Measurements from ENCODE around the gene REEP3.
A peak's percentile ranks its signal among the peaks of the same experiment; 100 is the strongest.
"Not testable (repeated sequence)": the region's sequence is repeated elsewhere in the genome, so short reads cannot be mapped to it uniquely, and the experiment has no call there.

The REEP3 gene

DNA sequence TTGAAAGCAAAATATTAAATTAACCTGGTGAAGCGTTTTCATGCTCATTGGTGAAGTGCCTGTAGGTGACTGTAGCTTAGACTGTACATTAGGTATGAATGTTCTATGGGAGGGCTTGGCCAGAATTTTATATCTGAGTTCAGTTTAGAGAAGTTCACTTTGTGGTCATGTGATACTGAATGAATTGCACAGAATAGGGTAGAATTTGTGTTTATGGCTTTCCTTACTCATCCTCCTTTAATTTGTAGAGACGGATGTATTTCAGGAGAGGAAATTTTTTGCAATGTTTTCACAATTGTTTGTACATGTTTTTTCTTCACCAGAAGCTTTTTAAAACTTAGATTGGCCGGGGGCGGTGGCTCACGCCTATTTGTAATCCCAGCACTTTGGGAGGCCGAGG, 32.3 kb downstream of the REEP3 start:
- DNase-seq: peak; percentile 8

GRCh38 chr10:63554657-63555056, 33.5 kb downstream of the REEP3 start:
- peak; percentile 83 for DNase-seq

DNA sequence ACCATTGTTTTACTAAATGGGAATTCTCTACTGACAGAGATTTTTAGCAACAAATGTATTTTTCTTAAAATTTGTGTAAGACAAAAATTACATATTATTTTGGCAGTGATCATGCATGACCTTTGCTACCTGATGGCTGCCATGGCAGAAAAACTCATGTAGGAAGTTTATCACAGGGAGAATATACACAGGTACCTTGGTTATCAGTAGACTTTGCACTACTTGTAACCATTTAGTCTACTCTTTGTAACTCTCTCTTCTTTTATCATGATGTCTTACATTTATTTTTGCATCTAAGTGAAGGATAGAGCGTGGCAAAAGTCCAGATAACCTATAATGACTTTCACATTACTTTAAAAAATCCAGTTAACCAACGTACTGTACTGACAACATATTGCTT, 34.1 kb downstream of the REEP3 start:
- no peak for DNase-seq

DNA sequence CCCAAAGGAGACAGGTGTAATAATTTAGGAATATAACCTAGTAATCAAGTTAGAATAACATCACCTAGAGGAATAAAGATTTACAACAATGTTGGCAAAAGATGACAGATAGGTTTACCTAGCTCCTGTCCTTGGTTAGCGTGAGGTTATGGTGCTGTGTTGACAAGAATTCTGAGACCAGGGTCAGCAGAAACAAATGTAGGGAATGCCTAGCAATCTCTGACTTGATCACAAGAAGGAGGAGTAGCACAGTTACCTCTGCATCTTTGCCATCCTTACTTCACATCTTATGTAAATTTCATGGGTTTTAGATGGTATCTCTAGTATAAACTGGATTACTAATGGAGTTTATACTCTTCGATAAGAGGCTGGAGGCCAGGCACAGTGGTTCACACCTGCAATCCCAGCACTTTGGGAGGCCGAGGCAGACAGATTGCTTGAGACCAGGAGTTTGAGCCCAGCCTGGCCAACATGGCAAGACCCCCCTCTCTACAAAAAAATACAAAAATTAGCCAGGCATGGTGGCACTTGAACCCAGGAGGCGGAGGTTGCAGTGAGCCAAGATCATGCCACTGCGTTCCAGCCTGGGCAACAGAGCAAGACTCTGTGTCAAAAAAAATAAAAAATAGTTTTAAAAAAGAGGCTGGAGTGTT, 37.1 kb downstream of the REEP3 start:
- DNase-seq: no peak

GRCh38 chr10:63561341-63561740, 40.1 kb downstream of the REEP3 start:
- DNase-seq: no peak

- DNase-seq: no peak
These were observed 41.2 kb downstream of the REEP3 start for GRCh38 chr10:63562391-63562790.

GRCh38 chr10:63562857-63563256, 41.7 kb downstream of the REEP3 start:
- no peak for DNase-seq

- DNase-seq: no peak
These were observed 42.4 kb downstream of the REEP3 start for GRCh38 chr10:63563623-63564022.

DNA sequence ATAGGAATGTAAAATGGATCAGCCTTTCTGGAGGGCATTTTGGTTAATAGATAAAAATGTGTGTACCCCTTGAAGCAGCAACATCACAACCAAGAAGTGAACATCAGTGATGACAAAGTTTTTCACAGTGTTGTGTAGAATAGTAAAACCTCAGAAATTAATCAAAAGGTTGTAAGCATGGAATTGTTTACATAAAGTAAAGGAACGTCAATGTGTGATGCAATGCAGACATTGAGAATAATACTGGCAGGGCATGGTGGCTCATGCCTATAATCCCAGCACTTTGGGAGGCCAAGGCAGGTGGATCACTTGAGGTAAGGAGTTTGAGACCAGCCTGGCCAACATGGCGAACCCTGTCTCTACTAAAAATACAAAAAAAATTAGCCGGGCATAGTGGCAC, 43.5 kb downstream of the REEP3 start:
- not testable (repeated sequence) for DNase-seq

GRCh38 chr10:63573068-63573697, 52.0 kb downstream of the REEP3 start:
- DNase-seq: peak; percentile 5

DNA sequence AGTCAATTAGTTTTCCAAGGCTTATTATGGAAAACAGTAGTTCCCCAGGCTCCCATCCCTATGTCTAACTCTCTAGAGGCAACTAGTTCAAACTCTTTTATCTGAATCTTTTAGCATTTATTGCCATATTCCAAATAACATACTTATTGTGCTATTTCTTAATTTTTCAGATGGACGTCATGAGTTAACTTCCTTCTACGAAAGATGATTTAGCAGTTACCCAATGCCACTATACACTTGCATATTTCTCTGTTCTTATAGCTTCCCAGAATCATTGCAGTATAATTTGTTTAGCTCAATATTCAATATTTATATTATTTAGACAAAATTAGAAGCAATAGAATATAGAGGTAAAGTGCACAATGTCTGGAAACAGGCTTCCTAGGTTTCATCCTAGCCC, 52.8 kb downstream of the REEP3 start:
- DNase-seq: no peak

- no peak for DNase-seq
These were observed 55.3 kb downstream of the REEP3 start for GRCh38 chr10:63576501-63576900.

DNA sequence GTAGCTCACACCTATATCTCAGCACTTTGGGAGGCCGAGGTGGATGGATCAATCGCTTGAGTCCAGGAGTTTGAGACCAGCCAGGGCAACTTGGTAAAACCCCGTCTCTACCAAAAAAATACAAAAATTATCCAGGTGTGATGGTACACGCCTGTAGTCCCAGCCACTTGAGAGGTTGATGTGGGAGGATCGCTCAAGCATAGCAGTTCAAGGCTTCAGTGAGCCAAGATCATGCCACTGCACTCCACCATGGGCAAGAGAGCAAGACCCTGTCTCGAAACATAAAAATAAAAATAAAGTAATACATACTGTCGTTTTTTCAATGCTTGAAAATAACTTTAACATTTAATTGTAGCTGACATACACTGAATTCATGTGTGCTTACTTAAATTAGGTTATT, 57.3 kb downstream of the REEP3 start:
- DNase-seq: no peak

DNA sequence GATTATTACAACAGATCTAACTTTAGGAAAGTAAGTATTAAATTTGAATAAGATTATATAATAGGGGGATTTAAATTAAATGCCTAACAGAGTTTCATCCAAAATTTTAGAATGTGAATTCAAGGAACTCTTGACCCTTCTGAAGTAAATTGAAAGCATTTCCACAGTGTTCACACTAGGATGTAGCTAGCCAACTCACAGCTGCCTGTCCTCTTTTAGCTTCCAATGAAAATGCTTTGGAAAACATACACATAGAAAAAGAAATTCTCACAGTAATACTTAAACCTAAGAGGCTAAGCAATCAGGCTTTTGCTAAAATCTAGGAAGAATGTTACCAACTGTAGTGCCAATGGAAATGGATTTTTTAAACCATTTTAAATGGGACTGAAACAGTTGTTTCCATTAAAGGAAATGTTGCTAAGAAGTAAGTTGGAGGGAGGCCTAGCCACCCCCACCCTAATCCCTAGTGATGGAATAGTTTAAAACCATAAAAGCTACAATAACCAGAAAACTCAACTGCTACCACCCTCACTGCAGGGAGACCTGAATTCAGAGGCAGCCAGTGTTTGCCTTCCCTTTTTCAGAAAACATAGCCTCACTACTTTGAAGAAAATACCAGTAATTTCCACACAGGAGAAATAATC, 58.3 kb downstream of the REEP3 start:
- DNase-seq: no peak

GRCh38 chr10:63582690-63583089, 61.5 kb downstream of the REEP3 start:
- DNase-seq: no peak

- no peak for DNase-seq
These were observed 62.2 kb downstream of the REEP3 start for GRCh38 chr10:63583397-63583796.

DNA sequence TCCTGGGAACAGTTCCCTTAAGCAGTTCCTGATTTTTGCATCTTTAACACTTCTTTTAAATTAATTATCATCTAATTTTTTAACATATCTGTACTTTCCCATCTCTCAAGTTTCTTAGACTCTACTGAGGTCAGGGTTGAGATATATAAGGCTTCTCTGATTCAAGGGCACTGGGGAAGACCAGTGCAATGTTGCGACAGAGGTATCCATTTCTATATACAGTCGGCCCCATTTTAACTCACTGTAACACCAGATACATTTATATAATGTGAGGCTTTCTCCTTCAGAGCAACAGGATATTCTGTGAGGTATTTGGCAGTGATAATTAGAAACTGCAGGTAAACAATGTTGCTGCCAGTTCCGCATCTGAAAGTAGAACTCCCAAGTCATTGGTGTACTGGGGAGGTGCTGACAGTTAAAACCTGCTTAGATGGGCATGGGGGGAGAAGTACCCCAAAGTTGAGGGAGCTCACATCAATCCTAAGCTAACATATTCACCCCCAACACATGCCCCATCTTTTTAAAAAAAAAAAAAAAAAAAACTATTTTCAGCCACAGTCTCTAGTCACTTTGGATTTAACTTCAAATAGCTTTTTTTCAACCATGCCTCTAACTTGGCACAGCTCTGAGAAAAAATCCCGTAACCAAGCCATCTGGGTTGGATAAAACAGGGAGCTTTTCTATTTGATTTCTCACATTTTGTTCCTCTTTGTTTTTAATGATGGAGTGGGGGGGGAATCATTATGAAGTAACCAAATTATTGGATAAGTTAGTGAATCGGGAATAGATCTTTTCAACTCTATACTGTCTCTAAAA, 62.9 kb downstream of the REEP3 start:
- no peak for DNase-seq

DNA sequence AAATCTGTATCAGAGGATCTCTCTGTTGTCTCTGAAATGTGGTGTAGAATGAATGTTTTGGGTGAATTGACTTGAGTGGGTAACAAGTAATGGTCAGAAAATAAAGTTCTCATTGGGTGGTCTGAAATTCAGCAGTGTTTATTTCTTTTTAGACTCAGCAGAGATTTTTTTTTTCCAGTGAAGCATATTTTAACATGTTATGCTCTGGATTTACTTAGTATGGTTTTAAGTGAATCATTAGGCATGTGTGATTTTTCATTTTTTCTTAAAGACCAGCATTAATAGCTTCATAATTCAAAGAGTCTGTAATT, 63.5 kb downstream of the REEP3 start:
- no peak for DNase-seq

GRCh38 chr10:63585041-63585440, 63.8 kb downstream of the REEP3 start:
- no peak for DNase-seq

DNA sequence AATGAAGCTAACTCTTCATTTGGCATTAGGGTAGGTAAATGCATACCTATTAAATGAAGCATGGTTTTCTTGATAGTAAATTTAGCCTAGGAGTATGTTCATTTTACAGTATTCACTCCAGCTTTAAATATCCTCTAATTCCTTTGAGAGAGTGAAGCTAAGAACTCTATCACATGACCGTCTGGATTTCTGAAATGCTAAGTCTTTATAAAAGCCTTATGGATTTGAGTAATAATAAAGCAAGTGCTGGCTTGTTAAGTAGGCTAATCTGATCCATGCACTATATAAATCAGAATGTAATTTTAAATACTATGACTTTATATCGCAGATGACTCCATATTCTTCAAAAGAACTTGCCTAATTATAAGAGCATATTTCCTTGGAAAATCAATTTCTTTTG, 64.8 kb downstream of the REEP3 start:
- DNase-seq: no peak

- DNase-seq: no peak
These were observed 66.0 kb downstream of the REEP3 start for GRCh38 chr10:63587191-63587590.

DNA sequence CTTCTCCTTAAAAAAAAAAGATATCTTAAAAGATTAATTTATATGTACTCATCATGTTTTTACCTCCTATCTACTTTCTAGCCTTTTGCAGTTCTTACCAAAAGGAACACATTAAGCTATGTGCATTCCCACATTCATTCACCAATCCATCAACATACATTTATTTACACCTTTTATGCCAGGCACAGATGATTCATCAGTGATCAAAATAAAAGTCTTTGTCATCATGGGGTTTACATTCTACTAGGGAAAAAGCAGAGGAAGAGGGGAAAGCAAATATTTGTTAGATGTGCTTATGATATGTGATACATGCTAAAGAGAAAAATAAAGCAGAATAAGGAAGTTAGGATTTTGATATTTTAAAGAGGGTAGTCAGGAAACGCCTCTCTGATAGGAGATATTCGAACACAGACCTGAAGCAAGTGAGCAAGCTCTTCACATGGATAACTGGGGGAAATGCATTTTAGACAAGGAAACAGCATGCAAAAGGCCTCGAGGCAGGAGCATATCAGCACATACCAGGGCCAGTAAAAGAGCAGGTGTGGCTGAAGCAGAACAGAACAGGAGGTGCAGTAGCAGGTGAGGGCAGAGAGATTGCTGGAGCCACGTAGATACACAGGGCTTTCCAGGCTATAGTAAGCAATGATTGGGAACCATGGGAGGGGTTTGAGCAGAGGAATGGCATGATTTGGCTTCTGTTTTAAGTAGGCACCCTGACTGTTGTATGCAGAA, 67.4 kb downstream of the REEP3 start:
- DNase-seq: no peak

Data from MV-4-11 (cell line).